Neural cell (in vitro differentiated cells): ENCODE results near the gene GNG12.

Source experiments
- EP300 ChIP-seq: fragments of 450-650 bp; conservative IDR thresholded peaks from 2 replicates; pipeline ENCODE4 v1.6.1; 2014; ENCODE audit warnings: antibody characterized with exemption, mild to moderate bottlenecking, moderate library complexity; ENCODE audit not compliant: poor library complexity, severe bottlenecking
- SMC3 ChIP-seq: fragments of 450-650 bp; conservative IDR thresholded peaks from 2 replicates; pipeline ENCODE4 v1.6.1; 2014; ENCODE audit warnings: antibody characterized with exemption, mild to moderate bottlenecking, moderate library complexity; ENCODE audit not compliant: poor library complexity
- TF ChIP-seq, protein P1 (sequence below): fragments of 450-650 bp; IDR thresholded peaks from 2 replicates; pipeline ENCODE4 v1.5.1; 2014; ENCODE audit warnings: antibody characterized with exemption, mild to moderate bottlenecking, moderate library complexity; ENCODE audit not compliant: poor library complexity, severe bottlenecking
- TF ChIP-seq, protein P2 (sequence below): IDR thresholded peaks from 2 replicates; pipeline ENCODE4 v1.6.1; 2012; ENCODE audit warnings: borderline replicate concordance

DNA sequence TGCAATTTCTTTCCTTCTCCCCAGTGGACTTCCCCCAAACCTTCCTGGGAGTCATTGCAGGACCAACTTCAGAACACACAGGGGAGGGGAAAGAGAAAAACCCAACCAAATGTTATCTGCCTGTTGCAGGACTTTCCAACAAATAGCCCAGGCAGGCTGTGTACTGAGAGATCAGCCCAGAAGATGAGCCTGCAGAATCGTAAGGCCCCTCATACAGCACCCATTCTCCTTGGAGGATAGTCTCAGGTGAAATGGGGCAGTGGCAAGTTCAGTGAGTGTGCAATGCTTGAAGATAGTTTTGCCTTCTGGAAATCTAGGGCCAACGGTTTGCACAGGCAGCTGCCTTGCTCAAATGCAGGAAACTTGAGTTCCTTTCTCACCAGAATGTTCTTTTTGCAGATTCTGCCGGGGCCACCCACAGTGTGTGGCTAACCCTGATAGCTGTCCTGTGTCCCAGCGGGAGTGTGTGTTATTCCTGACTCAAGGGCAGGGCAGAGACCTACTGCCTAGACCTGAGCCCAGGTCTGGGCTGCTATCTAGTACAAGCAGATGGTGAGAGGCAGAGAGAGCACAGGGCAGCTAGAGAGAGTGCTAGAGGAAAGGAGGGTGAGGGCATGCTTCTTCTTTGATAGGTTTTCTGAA is 99.5 kb downstream of the GNG12 start:
- TF ChIP-seq, protein P1, sequence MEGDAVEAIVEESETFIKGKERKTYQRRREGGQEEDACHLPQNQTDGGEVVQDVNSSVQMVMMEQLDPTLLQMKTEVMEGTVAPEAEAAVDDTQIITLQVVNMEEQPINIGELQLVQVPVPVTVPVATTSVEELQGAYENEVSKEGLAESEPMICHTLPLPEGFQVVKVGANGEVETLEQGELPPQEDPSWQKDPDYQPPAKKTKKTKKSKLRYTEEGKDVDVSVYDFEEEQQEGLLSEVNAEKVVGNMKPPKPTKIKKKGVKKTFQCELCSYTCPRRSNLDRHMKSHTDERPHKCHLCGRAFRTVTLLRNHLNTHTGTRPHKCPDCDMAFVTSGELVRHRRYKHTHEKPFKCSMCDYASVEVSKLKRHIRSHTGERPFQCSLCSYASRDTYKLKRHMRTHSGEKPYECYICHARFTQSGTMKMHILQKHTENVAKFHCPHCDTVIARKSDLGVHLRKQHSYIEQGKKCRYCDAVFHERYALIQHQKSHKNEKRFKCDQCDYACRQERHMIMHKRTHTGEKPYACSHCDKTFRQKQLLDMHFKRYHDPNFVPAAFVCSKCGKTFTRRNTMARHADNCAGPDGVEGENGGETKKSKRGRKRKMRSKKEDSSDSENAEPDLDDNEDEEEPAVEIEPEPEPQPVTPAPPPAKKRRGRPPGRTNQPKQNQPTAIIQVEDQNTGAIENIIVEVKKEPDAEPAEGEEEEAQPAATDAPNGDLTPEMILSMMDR: no peak
- TF ChIP-seq, protein P2, sequence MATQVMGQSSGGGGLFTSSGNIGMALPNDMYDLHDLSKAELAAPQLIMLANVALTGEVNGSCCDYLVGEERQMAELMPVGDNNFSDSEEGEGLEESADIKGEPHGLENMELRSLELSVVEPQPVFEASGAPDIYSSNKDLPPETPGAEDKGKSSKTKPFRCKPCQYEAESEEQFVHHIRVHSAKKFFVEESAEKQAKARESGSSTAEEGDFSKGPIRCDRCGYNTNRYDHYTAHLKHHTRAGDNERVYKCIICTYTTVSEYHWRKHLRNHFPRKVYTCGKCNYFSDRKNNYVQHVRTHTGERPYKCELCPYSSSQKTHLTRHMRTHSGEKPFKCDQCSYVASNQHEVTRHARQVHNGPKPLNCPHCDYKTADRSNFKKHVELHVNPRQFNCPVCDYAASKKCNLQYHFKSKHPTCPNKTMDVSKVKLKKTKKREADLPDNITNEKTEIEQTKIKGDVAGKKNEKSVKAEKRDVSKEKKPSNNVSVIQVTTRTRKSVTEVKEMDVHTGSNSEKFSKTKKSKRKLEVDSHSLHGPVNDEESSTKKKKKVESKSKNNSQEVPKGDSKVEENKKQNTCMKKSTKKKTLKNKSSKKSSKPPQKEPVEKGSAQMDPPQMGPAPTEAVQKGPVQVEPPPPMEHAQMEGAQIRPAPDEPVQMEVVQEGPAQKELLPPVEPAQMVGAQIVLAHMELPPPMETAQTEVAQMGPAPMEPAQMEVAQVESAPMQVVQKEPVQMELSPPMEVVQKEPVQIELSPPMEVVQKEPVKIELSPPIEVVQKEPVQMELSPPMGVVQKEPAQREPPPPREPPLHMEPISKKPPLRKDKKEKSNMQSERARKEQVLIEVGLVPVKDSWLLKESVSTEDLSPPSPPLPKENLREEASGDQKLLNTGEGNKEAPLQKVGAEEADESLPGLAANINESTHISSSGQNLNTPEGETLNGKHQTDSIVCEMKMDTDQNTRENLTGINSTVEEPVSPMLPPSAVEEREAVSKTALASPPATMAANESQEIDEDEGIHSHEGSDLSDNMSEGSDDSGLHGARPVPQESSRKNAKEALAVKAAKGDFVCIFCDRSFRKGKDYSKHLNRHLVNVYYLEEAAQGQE: no peak
- TF ChIP-seq SMC3 (no peak), EP300 (no peak)
